Transverse colon (tissue), 4 donors: ENCODE measurements around the gene MAFF. TPM values are rescaled to one million over a fixed set of nuclear protein-coding genes. Genes with fewer than 3 reads are reported as not detected.

Experiments used
- DNase-seq: peaks from one replicate; pipeline ENCODE4 v3.0.0-alpha.2; 2019
- H3K27ac ChIP-seq, 4 donors: fragments of 200-600 bp; sonication (generic); 2 replicates each; pipeline ENCODE4 v1.5.1; 2016 to 2018; ENCODE audit warnings: inconsistent platforms in 4 of 4
- H3K27me3 ChIP-seq: fragments of 200-600 bp; sonication (generic); 2 replicates; pipeline ENCODE4 v1.5.1; 2017; ENCODE audit warnings: inconsistent platforms
- H3K36me3 ChIP-seq, 4 donors: fragments of 200-600 bp; sonication (generic); 2 replicates each; pipeline ENCODE4 v1.5.1; 2017 to 2019; ENCODE audit warnings: inconsistent platforms in 4 of 4
- H3K4me1 ChIP-seq, 4 donors: fragments of 200-600 bp; sonication (generic); 2 replicates each; pipeline ENCODE4 v1.5.1; 2017 to 2020; ENCODE audit warnings: inconsistent platforms in 4 of 4
- H3K4me3 ChIP-seq, 4 donors: fragments of 200-600 bp; sonication (generic); 1 replicate in 1 of 4; 2 replicates in 3 of 4; pipeline versions ENCODE4 v1.5.1 to v1.6.1; 2017 to 2019; ENCODE audit warnings: inconsistent platforms in 4 of 4
- H3K9me3 ChIP-seq, 2 donors: fragments of 200-600 bp; sonication (generic); 2 replicates each; pipeline ENCODE4 v1.5.1; 2017 to 2019; ENCODE audit warnings: inconsistent platforms in 2 of 2
- CTCF ChIP-seq, 5 experiments: fragments of 200-600 bp in 3 of 5; fragments of 450-650 bp in 2 of 5; sonication (generic) in 3 of 5; IDR thresholded peaks; 1 replicate in 2 of 5; 2 replicates in 3 of 5; pipeline ENCODE4 v1.5.1; 2016 to 2017; ENCODE audit warnings: antibody characterized with exemption in 5 of 5, inconsistent platforms in 3 of 5, mild to moderate bottlenecking in 2 of 5, moderate library complexity in 1 of 5
- EP300 ChIP-seq: sonication (generic); formaldehyde crosslinking; IDR thresholded peaks from one replicate; pipeline ENCODE4 v1.6.1; 2017; ENCODE audit warnings: antibody characterized with exemption, low read depth
- POLR2A ChIP-seq: fragments of 450-650 bp; IDR thresholded peaks from one replicate; pipeline ENCODE4 v1.6.1; 2016; ENCODE audit warnings: antibody characterized with exemption, mild to moderate bottlenecking, moderate library complexity
- POLR2AphosphoS5 ChIP-seq, 3 donors: sonication (generic); formaldehyde crosslinking; IDR thresholded peaks; one replicate each; pipeline ENCODE4 v1.6.1; 2016; ENCODE audit warnings: antibody characterized with exemption in 3 of 3
- WGBS, 2 donors: methylation state at CpG; one replicate each; pipeline ENCODE4 v1.1.5; 2018; ENCODE audit warnings: low coverage in 1 of 2; 5-methylcytosine and 5-hydroxymethylcytosine counted together
- in situ Hi-C, 4 donors: fragments of 200-750 bp; cut with MboI; loops; one replicate each; pipeline versions ENCODE4 v1.15.0 to v1.15.1; 2017; ENCODE audit warnings: low sequenced_read_pairs in 3 of 4, low pct_ligation_motif_present in 1 of 4, low pct_unique_long_range_greater_than_20kb in 1 of 4
- intact Hi-C: fragments of 100-400 bp; cut with DNase I; formaldehyde crosslinking; loops from one replicate; pipeline ENCODE4 v1.15.1; 2023; ENCODE audit warnings: low total_unique reads
- total RNA-seq, 4 donors: library from RNA; depleted of rRNA; stranded (reverse); fragments of >200 nt; gene quantifications; one replicate each; pipeline ENCODE4 v1.1.0, GENCODE V29; 2016

MAFF gene
- total RNA-seq, 4 donors from 2014 or later, result 3.8 to 30.3 (median 22.0) TPM

DNA sequence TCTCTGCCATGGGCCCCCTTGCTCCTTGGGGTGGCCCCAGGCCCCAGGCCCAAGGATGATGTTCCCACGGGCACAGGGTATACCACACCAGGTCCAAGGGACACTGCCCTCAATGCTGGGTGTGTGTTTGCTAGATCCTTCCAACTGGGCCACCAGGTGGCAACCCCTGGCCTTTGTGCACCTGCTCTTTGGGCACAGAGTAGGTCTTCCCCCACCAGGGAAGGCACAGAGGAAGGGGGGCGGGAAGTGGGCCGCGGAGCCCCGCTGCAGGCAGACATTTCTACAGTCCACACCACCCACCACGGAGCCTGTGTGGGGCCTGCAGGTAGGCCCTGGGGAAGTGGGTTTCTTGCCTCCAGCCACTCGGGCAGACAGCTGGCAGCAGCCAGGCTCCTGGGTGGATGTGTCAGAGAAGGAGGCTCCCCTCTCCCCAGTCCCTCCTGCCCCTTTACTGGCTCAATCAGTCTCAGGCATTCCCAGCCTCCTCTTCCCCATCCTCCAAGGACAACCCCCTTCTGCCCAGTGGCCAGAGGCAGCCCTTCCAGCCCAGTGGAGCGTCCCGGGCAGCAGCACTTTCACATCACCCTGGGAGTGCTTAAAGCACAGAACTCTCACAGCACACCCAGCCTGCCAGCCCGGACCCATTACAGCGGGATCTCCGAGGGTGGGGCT, 21.6 kb downstream of the MAFF start:
- Histone ChIP-seq H3K36me3 (peaks cover 0 to 13% (median 4%) of the 10 kb centered on the region in 4 donors), H3K4me3 (no peak overlapping the region), H3K9me3 (no peaks in the 10 kb centered on the region), H3K27ac (peak overlapping the region; percentile 15 to 56 (median 42)), H3K27me3 (no peaks in the 10 kb centered on the region), H3K4me1 (peaks cover 17 to 34% (median 20%) of the 10 kb centered on the region in 4 donors)
- in situ Hi-C loops, result no loop called here
- WGBS, 2 donors, result 75% methylated on average over 12 of the region's 12 CpGs; no CpG with 5 or more reads in 1 of the 2 donors
- DNase-seq, result no peak
- intact Hi-C loops, result no loop called here
- no peak for TF ChIP-seq POLR2AphosphoS5 (IDR thresholded peaks at IDR 0.05)
- no peak for TF ChIP-seq POLR2A
- TF ChIP-seq EP300, result no peak
- no peak for TF ChIP-seq CTCF (IDR thresholded peaks at IDR 0.05)

- Histone ChIP-seq H3K4me1 (peaks cover 14 to 40% (median 26%) of the 10 kb centered on the region in 4 donors), H3K4me3 (no peak overlapping the region), H3K36me3 (peaks cover 0 to 13% (median 4%) of the 10 kb centered on the region in 4 donors), H3K27ac (peak overlapping the region in 1 of 4 donors; percentile 86), H3K9me3 (no peaks in the 10 kb centered on the region), H3K27me3 (no peaks in the 10 kb centered on the region)
- intact Hi-C loops (no loop called here), in situ Hi-C loops (loop anchor here in 1 of 4 donors (25.0 kb wide), 1 partner anchor 115 kb away; the partner anchor contains the start of gene BAIAP2L2)
- no peak for DNase-seq
- TF ChIP-seq POLR2AphosphoS5 (IDR thresholded peaks at IDR 0.05), result no peak
- TF ChIP-seq CTCF (IDR thresholded peaks at IDR 0.05), result no peak
- no peak for TF ChIP-seq POLR2A
- 92% methylated on average over 25 of the region's 25 CpGs; no CpG with 5 or more reads in 1 of the 2 donors for WGBS, 2 donors
Observed at GRCh38 chr22:38226853-38227649, 25.3 kb downstream of the MAFF start.

DNA sequence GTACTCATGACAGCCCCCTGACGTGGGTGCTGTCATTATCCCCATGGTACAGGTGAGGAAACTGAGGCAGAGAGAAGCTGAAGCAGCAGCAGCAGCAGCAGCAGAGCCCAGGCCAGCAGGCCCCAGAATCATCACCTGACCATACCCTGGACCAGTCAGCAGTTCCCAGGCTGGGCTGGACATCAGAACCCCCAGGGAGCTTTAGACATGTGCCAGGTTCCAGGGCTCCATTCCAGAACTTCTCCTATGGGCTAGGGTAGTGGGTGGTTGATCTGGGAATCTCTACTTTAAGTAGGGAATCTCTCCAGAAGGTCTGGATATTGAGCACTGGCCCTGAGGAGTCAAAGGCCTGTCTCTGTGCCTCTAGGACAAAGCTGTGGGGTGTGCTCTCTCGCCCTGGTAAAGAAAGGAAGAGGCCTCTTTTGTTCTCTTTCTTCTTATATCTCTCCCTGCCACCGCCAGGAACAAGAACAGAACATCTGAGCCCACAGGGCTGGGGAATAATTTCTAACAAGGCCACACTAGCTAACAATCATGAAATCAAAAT, 26.6 kb downstream of the MAFF start:
- WGBS, 2 donors, result 43% methylated on average over 2 of the region's 3 CpGs; no CpG with 5 or more reads in 1 of the 2 donors
- Histone ChIP-seq H3K27ac (peak overlapping the region; percentile 83 to 91 (median 87)), H3K9me3 (no peaks in the 10 kb centered on the region), H3K36me3 (peaks cover 0 to 13% (median 4%) of the 10 kb centered on the region in 4 donors), H3K27me3 (no peaks in the 10 kb centered on the region), H3K4me1 (peaks cover 14 to 28% (median 25%) of the 10 kb centered on the region in 4 donors), H3K4me3 (no peak overlapping the region)
- intact Hi-C loops, result no loop called here
- no peak for DNase-seq
- in situ Hi-C loops, result loop anchor here in 1 of 4 donors (25.0 kb wide), 1 partner anchor 116 kb away; the partner anchor contains the start of gene BAIAP2L2
- TF ChIP-seq POLR2A, result no peak
- no peak for TF ChIP-seq CTCF (IDR thresholded peaks at IDR 0.05)
- no peak for TF ChIP-seq POLR2AphosphoS5 (IDR thresholded peaks at IDR 0.05)
- no peak for TF ChIP-seq EP300
